OCI-LY1 (cell line): ENCODE measurements around the gene ARHGDIA.

Experiments used
- CTCF ChIP-seq: fragments of 200-600 bp; sonication (generic), shearing (Covaris generic); IDR thresholded peaks from 2 replicates; pipeline ENCODE4 v1.5.1; 2017; ENCODE audit warnings: mild to moderate bottlenecking, antibody characterized with exemption, low read length, moderate library complexity, mixed read lengths
- EZH2 ChIP-seq: fragments of 200-600 bp; sonication (generic), shearing (Covaris generic); IDR thresholded peaks from 2 replicates; pipeline ENCODE4 v1.8.0; 2017; ENCODE audit warnings: borderline replicate concordance, mixed run types, mild to moderate bottlenecking, antibody characterized with exemption, low read length, moderate library complexity, mixed read lengths

DNA sequence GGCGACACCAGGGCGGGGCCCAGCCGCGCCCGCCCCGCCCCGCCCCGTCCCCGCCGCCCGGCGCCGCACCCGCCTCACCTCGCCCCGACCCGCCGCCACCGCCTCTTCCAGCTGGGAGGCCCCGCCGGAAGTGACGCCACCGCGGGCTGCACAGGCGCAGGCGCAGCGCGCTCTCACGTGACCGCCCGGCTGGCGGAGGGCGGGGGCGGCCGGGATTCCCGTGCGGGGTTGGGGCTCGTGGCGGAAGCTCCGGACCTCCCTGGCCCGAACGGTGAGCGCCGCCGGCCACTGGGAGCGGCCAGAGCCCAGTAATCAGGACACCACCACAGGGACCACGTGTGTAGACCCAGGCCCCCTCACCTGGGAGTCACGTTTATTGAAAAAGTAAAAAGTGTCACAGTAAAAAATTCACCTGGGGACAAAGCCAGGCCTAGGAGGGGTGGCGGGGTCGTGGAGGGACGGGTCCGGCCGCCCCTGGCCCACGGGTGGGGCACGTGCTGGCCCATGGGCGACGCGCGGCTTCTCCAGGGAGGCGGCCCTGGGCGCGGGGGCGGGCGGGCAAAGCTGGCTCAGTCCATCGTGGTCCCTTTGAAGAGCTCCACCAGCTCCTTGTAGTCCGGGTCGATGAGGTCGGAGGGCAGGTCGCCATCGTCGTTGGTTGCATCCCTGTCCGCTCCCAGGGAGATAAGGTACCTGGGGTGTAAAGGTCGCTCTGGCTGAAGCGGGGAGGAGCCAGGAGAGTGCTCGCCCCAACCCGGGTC, 37.8 kb downstream of the ARHGDIA start, which contains the start of gene MCRIP1:
- TF ChIP-seq CTCF (no peak), EZH2 (no peak)
